Heart right ventricle (tissue), 16 donors: ENCODE measurements around the gene ADAMTSL3. TPM values are rescaled to one million over a fixed set of nuclear protein-coding genes. Genes with fewer than 3 reads are reported as not detected.

Experiments used
- ATAC-seq, 8 donors: fragments of 200-7000 bp; cut with Tn5 transposase; one replicate each; pipeline ENCODE4 v1.9.1; 2020; ENCODE audit warnings: mild to moderate bottlenecking in 8 of 8, moderate library complexity in 8 of 8, moderate number of reproducible peaks in 1 of 8
- DNase-seq, 2 donors: peaks; one replicate each; pipeline ENCODE4 v3.0.0-alpha.2; 2020
- H3K27ac ChIP-seq, 10 donors: fragments of 200-600 bp; sonication (generic) in 2 of 10; one replicate each; pipeline versions ENCODE4 v1.5.0 to v1.8.0; 2020 to 2022; ENCODE audit warnings: mild to moderate bottlenecking in 3 of 10
- H3K27me3 ChIP-seq, 7 donors: fragments of 200-600 bp; one replicate each; pipeline ENCODE4 v1.8.0; 2021 to 2022; ENCODE audit warnings: mild to moderate bottlenecking in 2 of 7
- H3K36me3 ChIP-seq, 9 donors: fragments of 200-600 bp; sonication (generic) in 1 of 9; one replicate each; pipeline versions ENCODE4 v1.5.0 to v1.8.0; 2020 to 2022; ENCODE audit warnings: mild to moderate bottlenecking in 2 of 9
- H3K4me1 ChIP-seq, 9 donors: fragments of 200-600 bp; sonication (generic) in 1 of 9; one replicate each; pipeline versions ENCODE4 v1.5.0 to v1.8.0; 2020 to 2022; ENCODE audit warnings: mild to moderate bottlenecking in 4 of 9
- H3K4me3 ChIP-seq, 10 donors: fragments of 200-600 bp; sonication (generic) in 2 of 10; one replicate each; pipeline versions ENCODE4 v1.5.0 to v1.8.0; 2020 to 2022; ENCODE audit warnings: mild to moderate bottlenecking in 7 of 10, moderate library complexity in 2 of 10
- H3K9me3 ChIP-seq, 11 donors: fragments of 200-600 bp in 10 of 11; sonication (generic) in 2 of 11; one replicate each; pipeline versions ENCODE4 v1.5.0 to v1.8.0; 2013 to 2022; ENCODE audit warnings: mild to moderate bottlenecking in 2 of 11, control low read depth in 1 of 11, moderate library complexity in 1 of 11
- WGBS, 2 donors: extraction: QIAGEN DNeasy Blood & Tissue Kit; methylation state at CpG; one replicate each; pipeline ENCODE4 v1.1.7; 2013; ENCODE audit warnings: inconsistent platforms in 1 of 2; 5-methylcytosine and 5-hydroxymethylcytosine counted together
- intact Hi-C, 10 donors: fragments of 100-400 bp; cut with DNase I; formaldehyde crosslinking; loops; one replicate each; pipeline versions ENCODE4 v1.11.1 to v1.14.2; 2022
- polyA plus RNA-seq, 2 donors: library from polyadenylated mRNA; stranded (reverse); fragments of 200-250 nt; gene quantifications; one replicate each; pipeline ENCODE4 v1.2.3, GENCODE V29; 2013
- total RNA-seq, 10 donors: library from RNA; stranded (reverse); fragmentation: NEBNext Ultra II Directional in 3 of 10; extraction: Animal tissue kit (Norgen Biotek cat#: 25700) in 3 of 10; gene quantifications; one replicate each; pipeline versions ENCODE4 v1.2.1 to v1.2.4, GENCODE V29; 2021 to 2023
- TF ChIP-seq, protein P1 (sequence below), 9 donors: fragments of 200-600 bp; sonication (generic) in 2 of 9; IDR thresholded peaks; one replicate each; pipeline versions ENCODE4 v1.5.0 to v1.8.0; 2021 to 2022; ENCODE audit warnings: antibody characterized with exemption in 9 of 9, mild to moderate bottlenecking in 5 of 9, moderate library complexity in 1 of 9
- donor health status: Arrhythmogenic right ventricular cardiomyopathy.
- donor health status: ischemic (EF 13 %, LVEDD 7.1; RV severe dilation, severe dysfunction).
- donor health status: healthy with polysubstance abuse.
- donor health status: DM: no; HTN: yes; CAD: no.
- donor health status: DM: no; HTN: no; CAD: no.
- donor health status: ischemic (EF 25% LVEDD 6.9; RV normal size, moderate dysfunction).
- donor health status: ischemic (EF 25% LVEDD 5.7; RV mildly dilated, moderate dysfunction).
- donor health status: healthy.
- donor health status: DM: yes; HTN: yes; CAD: no.
- donor health status: Ischemic cardiomyopathy.
- donor health status: ischemic (EF 35%, LVEDD 5.7; RV mildly dilated, moderate dysfunction).
- donor health status: nonischemic (EF 11% LVEDD 7.7; RV severe dilation, severe dysfunction).
- donor health status: DM: yes; HTN: yes; CAD: no.
- donor health status: PGD.
- donor health status: ischemic (EF 29% LVEDD 5.4; RV normal size, mild dysfunction).
- donor health status: nonischemic (EF 23%, LVEDD 6.1; RV moderate dilation, normal function).

ADAMTSL3 gene
- total and polyA plus RNA-seq, 12 donors: 1.6 to 15.4 (median 11.0) TPM

DNA sequence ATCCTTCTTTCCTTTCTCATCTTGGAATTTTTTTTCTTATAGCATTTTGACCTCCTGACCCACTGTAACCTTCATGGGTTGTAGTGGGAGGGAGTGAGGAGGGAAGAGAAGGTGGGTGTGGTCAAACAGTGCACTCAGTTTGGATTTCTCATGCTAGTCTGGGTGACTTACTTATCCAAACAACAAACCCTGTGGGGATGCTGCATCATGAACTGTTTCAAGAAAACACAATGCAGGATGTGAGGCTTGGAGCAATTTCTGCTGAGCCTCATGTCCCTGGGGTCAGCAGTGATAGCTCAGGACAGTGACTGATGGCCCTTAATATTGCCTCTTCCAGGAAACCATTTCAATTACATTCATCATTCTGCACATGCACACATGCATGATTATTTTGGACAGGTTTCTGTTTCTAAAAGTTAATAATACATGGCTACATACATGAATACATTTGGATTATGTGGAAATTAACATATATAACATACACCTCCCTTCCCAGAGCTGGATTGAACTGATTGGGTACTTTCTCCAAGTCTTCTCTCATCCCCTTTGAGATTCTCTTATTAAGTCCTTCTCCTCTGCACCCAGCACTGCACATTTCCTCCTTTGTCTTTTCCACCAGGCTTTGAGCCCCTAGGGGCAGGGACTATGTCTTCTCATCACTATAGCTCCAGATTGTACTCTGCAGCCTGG, 61.2 kb downstream of the ADAMTSL3 start:
- Histone ChIP-seq H3K4me1 (peaks cover 0 to 25% (median 0%) of the 10 kb centered on the region in 9 donors), H3K36me3 (no peaks in the 10 kb centered on the region), H3K4me3 (no peak overlapping the region), H3K9me3 (no peaks in the 10 kb centered on the region), H3K27me3 (no peaks in the 10 kb centered on the region), H3K27ac (peak overlapping the region in 1 of 10 donors; percentile 24)
- intact Hi-C loops: no loop called here
- ATAC-seq (peak in 6 of 8 donors; percentile 56 to 86 (median 71)), DNase-seq (peak in 1 of 2 donors; percentile 42)
- TF ChIP-seq, protein P1, sequence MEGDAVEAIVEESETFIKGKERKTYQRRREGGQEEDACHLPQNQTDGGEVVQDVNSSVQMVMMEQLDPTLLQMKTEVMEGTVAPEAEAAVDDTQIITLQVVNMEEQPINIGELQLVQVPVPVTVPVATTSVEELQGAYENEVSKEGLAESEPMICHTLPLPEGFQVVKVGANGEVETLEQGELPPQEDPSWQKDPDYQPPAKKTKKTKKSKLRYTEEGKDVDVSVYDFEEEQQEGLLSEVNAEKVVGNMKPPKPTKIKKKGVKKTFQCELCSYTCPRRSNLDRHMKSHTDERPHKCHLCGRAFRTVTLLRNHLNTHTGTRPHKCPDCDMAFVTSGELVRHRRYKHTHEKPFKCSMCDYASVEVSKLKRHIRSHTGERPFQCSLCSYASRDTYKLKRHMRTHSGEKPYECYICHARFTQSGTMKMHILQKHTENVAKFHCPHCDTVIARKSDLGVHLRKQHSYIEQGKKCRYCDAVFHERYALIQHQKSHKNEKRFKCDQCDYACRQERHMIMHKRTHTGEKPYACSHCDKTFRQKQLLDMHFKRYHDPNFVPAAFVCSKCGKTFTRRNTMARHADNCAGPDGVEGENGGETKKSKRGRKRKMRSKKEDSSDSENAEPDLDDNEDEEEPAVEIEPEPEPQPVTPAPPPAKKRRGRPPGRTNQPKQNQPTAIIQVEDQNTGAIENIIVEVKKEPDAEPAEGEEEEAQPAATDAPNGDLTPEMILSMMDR (IDR thresholded peaks at IDR 0.05): no peak

DNA sequence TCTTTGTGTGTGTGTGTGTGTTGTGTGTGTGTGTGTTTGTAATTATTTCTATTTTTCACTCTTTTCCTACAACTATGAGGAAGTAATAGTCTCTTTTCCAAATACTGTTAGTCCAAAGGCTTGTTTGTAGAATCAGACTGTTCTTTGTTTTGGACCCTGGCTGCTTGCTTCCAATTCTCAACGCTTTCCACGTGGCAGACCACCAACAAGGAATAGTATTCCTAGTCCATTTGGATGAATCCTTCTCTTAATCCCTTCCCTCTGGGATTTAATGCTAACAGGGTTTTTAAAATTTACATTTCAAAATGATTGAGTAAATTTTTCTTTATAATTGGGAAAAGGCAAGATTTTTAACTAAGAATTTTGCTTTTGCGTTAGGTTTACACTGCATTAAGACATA, 62.7 kb downstream of the ADAMTSL3 start:
- WGBS, 2 donors: 80 to 81% methylated on average over 3 of the region's 3 CpGs
- no peak for DNase-seq
- no peak overlapping the region for H3K27ac ChIP-seq
- H3K9me3 ChIP-seq: no peaks in the 10 kb centered on the region
- TF ChIP-seq, protein P1 (IDR thresholded peaks at IDR 0.05): no peak
- peaks cover 0 to 25% (median 3%) of the 10 kb centered on the region in 9 donors for H3K4me1 ChIP-seq
- H3K4me3 ChIP-seq: no peak overlapping the region
- ATAC-seq: no peak
- no peaks in the 10 kb centered on the region for H3K36me3 ChIP-seq
- no peaks in the 10 kb centered on the region for H3K27me3 ChIP-seq
- intact Hi-C loops: no loop called here

DNA sequence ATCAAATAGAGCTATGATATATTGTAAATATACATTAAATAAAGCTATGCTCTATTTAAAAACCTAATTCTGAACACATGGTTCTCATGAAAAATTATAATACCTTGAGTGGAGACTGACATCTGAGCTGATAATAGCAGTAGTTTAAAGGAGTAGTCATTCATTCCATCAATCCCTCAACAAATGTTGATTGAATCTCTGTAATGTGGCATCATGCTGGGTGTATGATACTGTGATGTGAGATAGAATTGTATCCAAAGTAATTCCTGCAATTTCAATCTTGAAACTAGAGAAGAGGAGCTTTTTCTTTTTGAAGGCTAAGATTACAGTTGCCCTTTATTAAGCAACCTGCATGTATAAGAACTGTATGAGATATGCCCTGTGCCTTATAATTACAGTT, 63.1 kb downstream of the ADAMTSL3 start:
- no peak for ATAC-seq
- H3K27me3 ChIP-seq: no peaks in the 10 kb centered on the region
- no peaks in the 10 kb centered on the region for H3K36me3 ChIP-seq
- TF ChIP-seq, protein P1 (IDR thresholded peaks at IDR 0.05): no peak
- intact Hi-C loops: no loop called here
- no peak overlapping the region for H3K27ac ChIP-seq
- H3K4me3 ChIP-seq: no peak overlapping the region
- H3K9me3 ChIP-seq: no peaks in the 10 kb centered on the region
- no peak for DNase-seq
- H3K4me1 ChIP-seq: peaks cover 0 to 25% (median 3%) of the 10 kb centered on the region in 9 donors

DNA sequence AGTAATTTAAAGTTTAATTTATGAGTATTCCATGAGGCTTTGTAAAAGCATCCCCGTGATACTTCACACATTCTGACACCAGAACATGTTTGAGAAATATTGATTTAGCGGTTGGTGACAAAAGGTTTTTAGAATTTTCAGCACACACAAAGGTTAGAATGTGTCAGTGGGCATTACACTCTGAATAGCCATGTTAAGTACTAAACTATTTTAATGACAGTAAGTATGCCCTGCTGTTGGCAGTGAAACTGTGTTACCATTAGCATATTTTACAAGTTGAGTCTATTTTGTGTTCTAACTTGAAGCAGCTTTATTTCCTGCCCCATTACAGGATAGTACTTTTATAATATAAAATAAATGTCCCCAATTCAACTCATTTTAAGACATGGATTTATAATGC, 66.5 kb downstream of the ADAMTSL3 start:
- no peaks in the 10 kb centered on the region for H3K27me3 ChIP-seq
- H3K36me3 ChIP-seq: no peaks in the 10 kb centered on the region
- no peak overlapping the region for H3K27ac ChIP-seq
- 95% methylated on average over 2 of the region's 2 CpGs for WGBS, 2 donors
- H3K9me3 ChIP-seq: peaks cover 0 to 3% (median 0%) of the 10 kb centered on the region in 11 donors
- no peak overlapping the region for H3K4me3 ChIP-seq
- H3K4me1 ChIP-seq: peaks cover 0 to 16% (median 3%) of the 10 kb centered on the region in 9 donors
- TF ChIP-seq, protein P1 (IDR thresholded peaks at IDR 0.05): no peak
- DNase-seq: no peak
- no peak for ATAC-seq
- intact Hi-C loops: no loop called here
